ENCODE measurements around the gene NCOA3.

The NCOA3 gene

GRCh38 chr20:47611785-47612184 lies 110.1 kb downstream of the NCOA3 start:
- no peak overlapping the region for H2AFZ ChIP-seq (ENCODE audit: low read length, unreplicated experiment)
- no peaks in the 10 kb centered on the region for H3K27me3 ChIP-seq (ENCODE audit: insufficient read depth, low read length)
- peaks cover 28% of the 10 kb centered on the region for H3K4me1 ChIP-seq (ENCODE audit: control insufficient read depth, insufficient read depth, low read length, unreplicated experiment)
- H3K4me3 ChIP-seq (ENCODE audit: low read depth, low read length), result no peak overlapping the region
- H3K79me2 ChIP-seq (ENCODE audit: control insufficient read depth, insufficient read depth, low read length, unreplicated experiment), result peaks cover 44% of the 10 kb centered on the region
- no peak overlapping the region for H3K27ac ChIP-seq (ENCODE audit: low read depth, low read length)
- H3K36me3 ChIP-seq (ENCODE audit: insufficient read depth, low read length), result no peaks in the 10 kb centered on the region

GRCh38 chr20:47612670-47613069 lies 111.0 kb downstream of the NCOA3 start:
- Histone ChIP-seq H3K79me2 (ENCODE audit: control insufficient read depth, insufficient read depth, low read length, unreplicated experiment) (peaks cover 43% of the 10 kb centered on the region), H3K36me3 (ENCODE audit: insufficient read depth, low read length) (no peaks in the 10 kb centered on the region), H2AFZ (ENCODE audit: low read length, unreplicated experiment) (no peak overlapping the region), H3K27me3 (ENCODE audit: insufficient read depth, low read length) (no peaks in the 10 kb centered on the region), H3K4me1 (ENCODE audit: control insufficient read depth, insufficient read depth, low read length, unreplicated experiment) (peaks cover 22% of the 10 kb centered on the region), H3K4me3 (ENCODE audit: low read depth, low read length) (no peak overlapping the region), H3K27ac (ENCODE audit: low read depth, low read length) (no peak overlapping the region)

- Histone ChIP-seq H2AFZ (ENCODE audit: low read length, unreplicated experiment) (no peak overlapping the region), H3K4me1 (ENCODE audit: control insufficient read depth, insufficient read depth, low read length, unreplicated experiment) (peaks cover 14% of the 10 kb centered on the region), H3K27ac (ENCODE audit: low read depth, low read length) (no peak overlapping the region), H3K4me3 (ENCODE audit: low read depth, low read length) (no peak overlapping the region), H3K27me3 (ENCODE audit: insufficient read depth, low read length) (no peaks in the 10 kb centered on the region), H3K36me3 (ENCODE audit: insufficient read depth, low read length) (no peaks in the 10 kb centered on the region), H3K79me2 (ENCODE audit: control insufficient read depth, insufficient read depth, low read length, unreplicated experiment) (peaks cover 34% of the 10 kb centered on the region)
These were observed 113.1 kb downstream of the NCOA3 start for GRCh38 chr20:47614703-47615309.

- Histone ChIP-seq H3K27ac (ENCODE audit: low read depth, low read length) (no peak overlapping the region), H3K4me1 (ENCODE audit: control insufficient read depth, insufficient read depth, low read length, unreplicated experiment) (peaks cover 4% of the 10 kb centered on the region), H3K27me3 (ENCODE audit: insufficient read depth, low read length) (no peaks in the 10 kb centered on the region), H3K79me2 (ENCODE audit: control insufficient read depth, insufficient read depth, low read length, unreplicated experiment) (peaks cover 15% of the 10 kb centered on the region), H3K4me3 (ENCODE audit: low read depth, low read length) (no peak overlapping the region), H3K36me3 (ENCODE audit: insufficient read depth, low read length) (no peaks in the 10 kb centered on the region), H2AFZ (ENCODE audit: low read length, unreplicated experiment) (no peak overlapping the region)
These were observed 116.8 kb downstream of the NCOA3 start for GRCh38 chr20:47618479-47618878.

- peaks cover 3% of the 10 kb centered on the region; the same call in 1 of the 2 replicates for H3K36me3 ChIP-seq (ENCODE audit: insufficient read depth, low read length)
- H3K79me2 ChIP-seq (ENCODE audit: control insufficient read depth, insufficient read depth, low read length, unreplicated experiment), result peaks cover 5% of the 10 kb centered on the region
- no peak overlapping the region for H2AFZ ChIP-seq (ENCODE audit: low read length, unreplicated experiment)
- H3K27ac ChIP-seq (ENCODE audit: low read depth, low read length), result no peak overlapping the region
- no peak overlapping the region for H3K4me3 ChIP-seq (ENCODE audit: low read depth, low read length)
- H3K4me1 ChIP-seq (ENCODE audit: control insufficient read depth, insufficient read depth, low read length, unreplicated experiment), result peaks cover 4% of the 10 kb centered on the region
- no peaks in the 10 kb centered on the region for H3K27me3 ChIP-seq (ENCODE audit: insufficient read depth, low read length)
These were observed 119.4 kb downstream of the NCOA3 start for GRCh38 chr20:47620808-47621805.

GRCh38 chr20:47622118-47622665 lies 120.5 kb downstream of the NCOA3 start:
- no peak overlapping the region for H3K27ac ChIP-seq (ENCODE audit: low read depth, low read length)
- no peak overlapping the region for H3K4me3 ChIP-seq (ENCODE audit: low read depth, low read length)
- no peaks in the 10 kb centered on the region for H3K27me3 ChIP-seq (ENCODE audit: insufficient read depth, low read length)
- no peak overlapping the region for H2AFZ ChIP-seq (ENCODE audit: low read length, unreplicated experiment)
- peaks cover 6% of the 10 kb centered on the region; the same call in 1 of the 2 replicates for H3K36me3 ChIP-seq (ENCODE audit: insufficient read depth, low read length)
- H3K4me1 ChIP-seq (ENCODE audit: control insufficient read depth, insufficient read depth, low read length, unreplicated experiment), result peaks cover 4% of the 10 kb centered on the region
- no peaks in the 10 kb centered on the region for H3K79me2 ChIP-seq (ENCODE audit: control insufficient read depth, insufficient read depth, low read length, unreplicated experiment)

GRCh38 chr20:47623206-47623605 lies 121.5 kb downstream of the NCOA3 start:
- Histone ChIP-seq H3K27me3 (ENCODE audit: insufficient read depth, low read length) (no peaks in the 10 kb centered on the region), H3K36me3 (ENCODE audit: insufficient read depth, low read length) (peaks cover 12% of the 10 kb centered on the region; the same call in 1 of the 2 replicates), H3K4me3 (ENCODE audit: low read depth, low read length) (no peak overlapping the region), H3K4me1 (ENCODE audit: control insufficient read depth, insufficient read depth, low read length, unreplicated experiment) (peaks cover 4% of the 10 kb centered on the region), H2AFZ (ENCODE audit: low read length, unreplicated experiment) (no peak overlapping the region), H3K79me2 (ENCODE audit: control insufficient read depth, insufficient read depth, low read length, unreplicated experiment) (no peaks in the 10 kb centered on the region), H3K27ac (ENCODE audit: low read depth, low read length) (no peak overlapping the region)

- no peak overlapping the region for H2AFZ ChIP-seq (ENCODE audit: low read length, unreplicated experiment)
- H3K27me3 ChIP-seq (ENCODE audit: insufficient read depth, low read length), result no peaks in the 10 kb centered on the region
- H3K27ac ChIP-seq (ENCODE audit: low read depth, low read length), result no peak overlapping the region
- peaks cover 19% of the 10 kb centered on the region; the same call in 1 of the 2 replicates for H3K36me3 ChIP-seq (ENCODE audit: insufficient read depth, low read length)
- H3K79me2 ChIP-seq (ENCODE audit: control insufficient read depth, insufficient read depth, low read length, unreplicated experiment), result no peaks in the 10 kb centered on the region
- no peak overlapping the region for H3K4me3 ChIP-seq (ENCODE audit: low read depth, low read length)
- no peaks in the 10 kb centered on the region for H3K4me1 ChIP-seq (ENCODE audit: control insufficient read depth, insufficient read depth, low read length, unreplicated experiment)
These were observed 125.9 kb downstream of the NCOA3 start for GRCh38 chr20:47627540-47627939.

- Histone ChIP-seq H3K27ac (ENCODE audit: low read depth, low read length) (no peak overlapping the region), H3K79me2 (ENCODE audit: control insufficient read depth, insufficient read depth, low read length, unreplicated experiment) (no peaks in the 10 kb centered on the region), H3K36me3 (ENCODE audit: insufficient read depth, low read length) (peaks cover 20% of the 10 kb centered on the region; the same call in 1 of the 2 replicates), H3K27me3 (ENCODE audit: insufficient read depth, low read length) (no peaks in the 10 kb centered on the region), H3K4me3 (ENCODE audit: low read depth, low read length) (no peak overlapping the region), H2AFZ (ENCODE audit: low read length, unreplicated experiment) (no peak overlapping the region), H3K4me1 (ENCODE audit: control insufficient read depth, insufficient read depth, low read length, unreplicated experiment) (no peaks in the 10 kb centered on the region)
These were observed 128.2 kb downstream of the NCOA3 start for GRCh38 chr20:47629907-47630306.

GRCh38 chr20:47631078-47631477 lies 129.4 kb downstream of the NCOA3 start:
- H3K27ac ChIP-seq (ENCODE audit: low read depth, low read length), result no peak overlapping the region
- H2AFZ ChIP-seq (ENCODE audit: low read length, unreplicated experiment), result no peak overlapping the region
- peaks cover 20% of the 10 kb centered on the region; the same call in 1 of the 2 replicates for H3K36me3 ChIP-seq (ENCODE audit: insufficient read depth, low read length)
- no peaks in the 10 kb centered on the region for H3K27me3 ChIP-seq (ENCODE audit: insufficient read depth, low read length)
- no peak overlapping the region for H3K4me3 ChIP-seq (ENCODE audit: low read depth, low read length)
- no peaks in the 10 kb centered on the region for H3K4me1 ChIP-seq (ENCODE audit: control insufficient read depth, insufficient read depth, low read length, unreplicated experiment)
- H3K79me2 ChIP-seq (ENCODE audit: control insufficient read depth, insufficient read depth, low read length, unreplicated experiment), result no peaks in the 10 kb centered on the region
